HEK293 (cell line): ENCODE results near the gene CYB561A3.

Source experiments
- BCL11B ChIP-seq: fragments of 450-650 bp; formaldehyde crosslinking; IDR thresholded peaks from 2 replicates; pipeline ENCODE4 v1.5.1; 2016; ENCODE audit warnings: low read depth, missing biosample characterization, missing genetic modification characterization
- CTCF ChIP-seq: fragments of 450-650 bp; formaldehyde crosslinking; IDR thresholded peaks from 2 replicates; pipeline ENCODE4 v1.5.1; 2016; ENCODE audit warnings: missing biosample characterization, missing genetic modification characterization
- PRDM2 ChIP-seq: fragments of 450-650 bp; formaldehyde crosslinking; IDR thresholded peaks from 2 replicates; pipeline ENCODE4 v1.5.1; 2016; ENCODE audit warnings: missing biosample characterization, missing genetic modification characterization, borderline replicate concordance
- SP3 ChIP-seq: fragments of 450-650 bp; formaldehyde crosslinking; IDR thresholded peaks from 2 replicates; pipeline ENCODE4 v1.5.1; 2016; ENCODE audit warnings: missing biosample characterization, missing genetic modification characterization
- ZBTB11 ChIP-seq: fragments of 450-650 bp; formaldehyde crosslinking; conservative IDR thresholded peaks from 2 replicates; pipeline ENCODE4 v1.5.1; 2016; ENCODE audit warnings: low read depth, missing biosample characterization, missing genetic modification characterization
- ZNF335 ChIP-seq: fragments of 450-650 bp; formaldehyde crosslinking; conservative IDR thresholded peaks from 2 replicates; pipeline ENCODE4 v1.5.1; 2016; ENCODE audit warnings: missing biosample characterization, missing genetic modification characterization
- ZNF549 ChIP-seq: fragments of 450-650 bp; IDR thresholded peaks from 2 replicates; pipeline ENCODE4 v1.5.1; 2018; ENCODE audit warnings: missing biosample characterization, missing genetic modification characterization, mild to moderate bottlenecking, inconsistent platforms, moderate library complexity
- ZNF707 ChIP-seq: fragments of 450-650 bp; formaldehyde crosslinking; IDR thresholded peaks from 2 replicates; pipeline ENCODE4 v1.5.1; 2016; ENCODE audit warnings: missing biosample characterization, missing genetic modification characterization

GRCh38 chr11:61358566-61358965 is 3.1 kb downstream of the CYB561A3 start:
- no peak for TF ChIP-seq CTCF
- no peak for TF ChIP-seq ZBTB11 (tag by site-specific recombination)
- no peak for TF ChIP-seq SP3 (tag by site-specific recombination)
- no peak for TF ChIP-seq ZNF335
- no peak for TF ChIP-seq ZNF707 (tag by site-specific recombination)
- no peak for TF ChIP-seq ZNF549 (tag by site-specific recombination)
- TF ChIP-seq PRDM2 (tag by site-specific recombination): no peak
- no peak for TF ChIP-seq BCL11B (tag by site-specific recombination)
